ENCODE measurements around the gene CPPED1. TPM values are rescaled to one million over a fixed set of nuclear protein-coding genes. Genes with fewer than 3 reads are reported as not detected.

Gene CPPED1
- total RNA-seq, 1 experiment from 2014 or later, result 8.1 TPM

DNA sequence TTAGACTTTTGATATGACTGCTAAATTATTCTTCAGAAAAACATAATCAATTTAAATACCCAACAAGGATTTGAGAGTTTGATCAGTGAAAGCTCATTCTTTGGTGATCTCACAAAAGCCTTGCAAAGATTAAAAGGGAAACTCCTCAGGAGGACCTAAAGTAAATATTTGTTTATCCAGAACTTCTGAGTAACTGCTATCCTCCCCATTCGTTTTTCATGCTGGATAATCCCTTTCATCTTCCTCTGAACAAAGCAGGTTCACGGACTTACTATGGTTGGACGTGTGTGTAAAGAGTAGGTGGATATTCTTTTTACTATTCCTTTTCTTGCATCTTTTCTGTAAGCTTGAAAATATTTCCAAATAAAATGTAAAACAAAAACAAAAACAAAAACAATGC is 124.7 kb downstream of the CPPED1 start:
- ATAC-seq (no peak), DNase-seq (ENCODE audit: low read depth, low spot score) (no peak)
- Histone ChIP-seq H3K79me2 (ENCODE audit: insufficient read depth, low read length) (no peaks in the 10 kb centered on the region), H3K4me1 (ENCODE audit: control insufficient read depth in 1 of 2, insufficient read depth in 2 of 2, low read length in 2 of 2) (no peaks in the 10 kb centered on the region), H2AFZ (ENCODE audit: low read depth, low read length, poor library complexity, severe bottlenecking) (no peak overlapping the region), H3K36me3 (ENCODE audit: control insufficient read depth in 1 of 2, insufficient read depth in 2 of 2, low read length in 2 of 2) (no peaks in the 10 kb centered on the region), H3K9ac (ENCODE audit: low read length) (no peak overlapping the region), H3K9me3 (ENCODE audit: control insufficient read depth in 1 of 2, insufficient read depth in 1 of 2, low read depth in 1 of 2, low read length in 2 of 2) (no peaks in the 10 kb centered on the region), H3K27ac (ENCODE audit: low read depth, low read length) (no peak overlapping the region), H3K4me2 (ENCODE audit: low read length) (no peak overlapping the region), H3K27me3 (ENCODE audit: insufficient read depth, low read length) (no peaks in the 10 kb centered on the region), H3K4me3 (replicated peaks in 1 of 2; ENCODE audit: low read depth in 1 of 2, low read length in 2 of 2) (no peak overlapping the region), H4K20me1 (ENCODE audit: insufficient read depth) (no peaks in the 10 kb centered on the region), H3K9me2 (ENCODE audit: insufficient read depth) (no peaks in the 10 kb centered on the region)
- ChIA-PET RAD21 (ENCODE audit: low non-redundant PET in 1 of 2, low total read pairs in 2 of 2, uncharacterized antibody in 2 of 2, unreplicated experiment in 2 of 2) (no interaction called here), POLR2A (no interaction called here), CTCF (no interaction called here)
- BruUV-seq (replicated peaks), result no TSS peak
- intact Hi-C loops (cut with micrococcal nuclease), result no loop called here
- TF ChIP-seq, protein P1, sequence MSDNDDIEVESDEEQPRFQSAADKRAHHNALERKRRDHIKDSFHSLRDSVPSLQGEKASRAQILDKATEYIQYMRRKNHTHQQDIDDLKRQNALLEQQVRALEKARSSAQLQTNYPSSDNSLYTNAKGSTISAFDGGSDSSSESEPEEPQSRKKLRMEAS (IDR thresholded peaks at IDR 0.05), result no peak
- TF ChIP-seq EZH2 (IDR thresholded peaks at IDR 0.05) (no peak), CEBPB (IDR thresholded peaks at IDR 0.05; ENCODE audit: low read depth) (no peak), SRF (IDR thresholded peaks at IDR 0.05; ENCODE audit: low read depth) (no peak), ELF1 (IDR thresholded peaks at IDR 0.05; ENCODE audit: borderline replicate concordance, low read depth) (no peak), FOSL1 (IDR thresholded peaks at IDR 0.05; ENCODE audit: low read depth) (no peak), EGR1 (IDR thresholded peaks at IDR 0.05; ENCODE audit: low read depth) (no peak), CBX3 (IDR thresholded peaks at IDR 0.05; ENCODE audit: low read depth) (no peak)

DNA sequence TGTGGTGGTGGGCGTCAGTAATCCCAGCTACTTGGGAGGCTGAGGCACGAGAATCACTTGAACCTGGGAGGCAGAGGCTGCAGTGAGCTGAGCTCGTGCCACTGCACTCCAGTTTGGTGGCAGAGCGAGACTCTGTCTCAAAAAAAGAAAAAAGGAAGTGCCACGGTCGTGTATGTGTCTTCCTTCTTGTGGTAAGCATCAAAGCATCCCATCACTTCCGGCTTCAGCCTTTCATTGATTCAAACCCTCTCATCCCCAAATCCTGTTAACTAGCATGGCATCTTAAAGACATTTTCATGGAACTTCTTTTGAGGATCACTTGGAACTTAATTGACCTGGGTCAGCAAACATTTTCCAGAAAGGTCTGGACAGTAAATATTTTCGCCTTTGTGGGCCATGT is 126.2 kb downstream of the CPPED1 start:
- RAD21 ChIA-PET (ENCODE audit: low non-redundant PET in 1 of 2, low total read pairs in 2 of 2, uncharacterized antibody in 2 of 2, unreplicated experiment in 2 of 2), result no interaction called here
- Histone ChIP-seq H4K20me1 (ENCODE audit: insufficient read depth) (no peaks in the 10 kb centered on the region), H3K4me2 (ENCODE audit: low read length) (no peak overlapping the region), H3K9me2 (ENCODE audit: insufficient read depth) (no peaks in the 10 kb centered on the region), H3K27ac (ENCODE audit: low read depth, low read length) (no peak overlapping the region), H2AFZ (ENCODE audit: low read depth, low read length, poor library complexity, severe bottlenecking) (no peak overlapping the region), H3K36me3 (ENCODE audit: control insufficient read depth in 1 of 2, insufficient read depth in 2 of 2, low read length in 2 of 2) (no peaks in the 10 kb centered on the region), H3K4me1 (ENCODE audit: control insufficient read depth in 1 of 2, insufficient read depth in 2 of 2, low read length in 2 of 2) (no peaks in the 10 kb centered on the region), H3K9me3 (ENCODE audit: control insufficient read depth in 1 of 2, insufficient read depth in 1 of 2, low read depth in 1 of 2, low read length in 2 of 2) (no peaks in the 10 kb centered on the region), H3K9ac (ENCODE audit: low read length) (no peak overlapping the region), H3K4me3 (replicated peaks in 1 of 2; ENCODE audit: low read depth in 1 of 2, low read length in 2 of 2) (no peak overlapping the region), H3K79me2 (ENCODE audit: insufficient read depth, low read length) (no peaks in the 10 kb centered on the region), H3K27me3 (ENCODE audit: insufficient read depth, low read length) (no peaks in the 10 kb centered on the region)
- BruUV-seq (replicated peaks), result no TSS peak
- intact Hi-C loops (cut with micrococcal nuclease), result no loop called here
- ATAC-seq, result no peak
- CTCF ChIA-PET, result no interaction called here
- no peak for DNase-seq (ENCODE audit: low read depth, low spot score)
- POLR2A ChIA-PET, result no interaction called here
- no peak for TF ChIP-seq CEBPB (IDR thresholded peaks at IDR 0.05; ENCODE audit: low read depth)
- TF ChIP-seq ZFX (IDR thresholded peaks at IDR 0.05), result no peak
- TF ChIP-seq, protein P2, sequence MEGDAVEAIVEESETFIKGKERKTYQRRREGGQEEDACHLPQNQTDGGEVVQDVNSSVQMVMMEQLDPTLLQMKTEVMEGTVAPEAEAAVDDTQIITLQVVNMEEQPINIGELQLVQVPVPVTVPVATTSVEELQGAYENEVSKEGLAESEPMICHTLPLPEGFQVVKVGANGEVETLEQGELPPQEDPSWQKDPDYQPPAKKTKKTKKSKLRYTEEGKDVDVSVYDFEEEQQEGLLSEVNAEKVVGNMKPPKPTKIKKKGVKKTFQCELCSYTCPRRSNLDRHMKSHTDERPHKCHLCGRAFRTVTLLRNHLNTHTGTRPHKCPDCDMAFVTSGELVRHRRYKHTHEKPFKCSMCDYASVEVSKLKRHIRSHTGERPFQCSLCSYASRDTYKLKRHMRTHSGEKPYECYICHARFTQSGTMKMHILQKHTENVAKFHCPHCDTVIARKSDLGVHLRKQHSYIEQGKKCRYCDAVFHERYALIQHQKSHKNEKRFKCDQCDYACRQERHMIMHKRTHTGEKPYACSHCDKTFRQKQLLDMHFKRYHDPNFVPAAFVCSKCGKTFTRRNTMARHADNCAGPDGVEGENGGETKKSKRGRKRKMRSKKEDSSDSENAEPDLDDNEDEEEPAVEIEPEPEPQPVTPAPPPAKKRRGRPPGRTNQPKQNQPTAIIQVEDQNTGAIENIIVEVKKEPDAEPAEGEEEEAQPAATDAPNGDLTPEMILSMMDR (IDR thresholded peaks at IDR 0.05 in 2 of 3, conservative IDR thresholded peaks at IDR 0.05 in 1 of 3; ENCODE audit: borderline replicate concordance in 1 of 3, insufficient read depth in 1 of 3, low read depth in 2 of 3, low read length in 2 of 3), result no peak
- TF ChIP-seq POLR2A (IDR thresholded peaks at IDR 0.05; ENCODE audit: borderline replicate concordance, extremely low read depth, insufficient read depth, insufficient read length), result no peak
- no peak for TF ChIP-seq YY1 (IDR thresholded peaks at IDR 0.05; ENCODE audit: extremely low read depth, insufficient replicate concordance, low read depth, low read length)
- no peak for TF ChIP-seq SIN3A (IDR thresholded peaks at IDR 0.05; ENCODE audit: low read depth)
- TF ChIP-seq, protein P3, sequence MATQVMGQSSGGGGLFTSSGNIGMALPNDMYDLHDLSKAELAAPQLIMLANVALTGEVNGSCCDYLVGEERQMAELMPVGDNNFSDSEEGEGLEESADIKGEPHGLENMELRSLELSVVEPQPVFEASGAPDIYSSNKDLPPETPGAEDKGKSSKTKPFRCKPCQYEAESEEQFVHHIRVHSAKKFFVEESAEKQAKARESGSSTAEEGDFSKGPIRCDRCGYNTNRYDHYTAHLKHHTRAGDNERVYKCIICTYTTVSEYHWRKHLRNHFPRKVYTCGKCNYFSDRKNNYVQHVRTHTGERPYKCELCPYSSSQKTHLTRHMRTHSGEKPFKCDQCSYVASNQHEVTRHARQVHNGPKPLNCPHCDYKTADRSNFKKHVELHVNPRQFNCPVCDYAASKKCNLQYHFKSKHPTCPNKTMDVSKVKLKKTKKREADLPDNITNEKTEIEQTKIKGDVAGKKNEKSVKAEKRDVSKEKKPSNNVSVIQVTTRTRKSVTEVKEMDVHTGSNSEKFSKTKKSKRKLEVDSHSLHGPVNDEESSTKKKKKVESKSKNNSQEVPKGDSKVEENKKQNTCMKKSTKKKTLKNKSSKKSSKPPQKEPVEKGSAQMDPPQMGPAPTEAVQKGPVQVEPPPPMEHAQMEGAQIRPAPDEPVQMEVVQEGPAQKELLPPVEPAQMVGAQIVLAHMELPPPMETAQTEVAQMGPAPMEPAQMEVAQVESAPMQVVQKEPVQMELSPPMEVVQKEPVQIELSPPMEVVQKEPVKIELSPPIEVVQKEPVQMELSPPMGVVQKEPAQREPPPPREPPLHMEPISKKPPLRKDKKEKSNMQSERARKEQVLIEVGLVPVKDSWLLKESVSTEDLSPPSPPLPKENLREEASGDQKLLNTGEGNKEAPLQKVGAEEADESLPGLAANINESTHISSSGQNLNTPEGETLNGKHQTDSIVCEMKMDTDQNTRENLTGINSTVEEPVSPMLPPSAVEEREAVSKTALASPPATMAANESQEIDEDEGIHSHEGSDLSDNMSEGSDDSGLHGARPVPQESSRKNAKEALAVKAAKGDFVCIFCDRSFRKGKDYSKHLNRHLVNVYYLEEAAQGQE (IDR thresholded peaks at IDR 0.05; ENCODE audit: low read depth), result no peak
- TF ChIP-seq, protein P4, sequence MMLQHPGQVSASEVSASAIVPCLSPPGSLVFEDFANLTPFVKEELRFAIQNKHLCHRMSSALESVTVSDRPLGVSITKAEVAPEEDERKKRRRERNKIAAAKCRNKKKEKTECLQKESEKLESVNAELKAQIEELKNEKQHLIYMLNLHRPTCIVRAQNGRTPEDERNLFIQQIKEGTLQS (IDR thresholded peaks at IDR 0.05), result no peak
- TF ChIP-seq FOSL1 (IDR thresholded peaks at IDR 0.05; ENCODE audit: low read depth), result no peak
- no peak for TF ChIP-seq JUND (IDR thresholded peaks at IDR 0.05)
- TF ChIP-seq TCF7L2 (IDR thresholded peaks at IDR 0.05; ENCODE audit: borderline replicate concordance, extremely low read depth, insufficient read depth, insufficient read length), result no peak
- TF ChIP-seq ELF1 (IDR thresholded peaks at IDR 0.05; ENCODE audit: borderline replicate concordance, low read depth), result no peak
- no peak for TF ChIP-seq POLR2AphosphoS5 (IDR thresholded peaks at IDR 0.05; ENCODE audit: low read depth, low read length)
